Thoracic aorta (tissue), 2 donors: ENCODE measurements around the gene ADAMTSL2. TPM values are rescaled to one million over a fixed set of nuclear protein-coding genes. Genes with fewer than 3 reads are reported as not detected.

Experiments used
- ATAC-seq: fragments of 150-250 bp; one replicate; pipeline ENCODE4 v1.8.0; 2017; ENCODE audit warnings: low read depth; ENCODE audit not compliant: insufficient number of reproducible peaks, low FRiP score
- DNase-seq: peaks from one replicate; pipeline ENCODE4 v3.0.0-alpha.2; 2020; ENCODE audit warnings: low spot score
- H3K27ac ChIP-seq, 2 donors: fragments of 200-600 bp; sonication (generic); 1 replicate in 1 of 2; 2 replicates in 1 of 2; pipeline ENCODE4 v1.5.1; 2016; ENCODE audit warnings: mild to moderate bottlenecking in 2 of 2, moderate library complexity in 2 of 2
- H3K27me3 ChIP-seq: fragments of 200-600 bp; sonication (generic); replicated peaks from 2 replicates; pipeline ENCODE4 v1.6.0; 2016; ENCODE audit warnings: mild to moderate bottlenecking; ENCODE audit not compliant: insufficient read depth
- H3K36me3 ChIP-seq: fragments of 200-600 bp; sonication (generic); one replicate; pipeline ENCODE4 v1.5.1; 2016
- H3K4me1 ChIP-seq, 2 donors: fragments of 200-600 bp; sonication (generic); 1 replicate in 1 of 2; 2 replicates in 1 of 2; pipeline versions ENCODE4 v1.5.1 to v1.6.0; 2016; ENCODE audit warnings: low read depth in 2 of 2, mild to moderate bottlenecking in 1 of 2; ENCODE audit not compliant: control insufficient read depth in 1 of 2
- H3K4me3 ChIP-seq: fragments of 200-600 bp; sonication (generic); 2 replicates; pipeline ENCODE4 v1.5.1; 2016; ENCODE audit warnings: mild to moderate bottlenecking
- H3K9me3 ChIP-seq: fragments of 200-600 bp; sonication (generic); 2 replicates; pipeline ENCODE4 v1.5.1; 2016
- total RNA-seq, 2 donors: library from RNA; depleted of rRNA; stranded (reverse); fragments of >200 nt; gene quantifications; one replicate each; pipeline versions ENCODE4 v1.1.0 to v1.2.3, GENCODE V29; 2016
- TF ChIP-seq, protein P1 (sequence below): fragments of 200-600 bp; sonication (generic); IDR thresholded peaks from one replicate; pipeline ENCODE4 v1.5.1; 2019; ENCODE audit warnings: antibody characterized with exemption

Gene ADAMTSL2
- total RNA-seq, 2 donors from 2014 or later: 2.8 to 5.5 TPM

DNA sequence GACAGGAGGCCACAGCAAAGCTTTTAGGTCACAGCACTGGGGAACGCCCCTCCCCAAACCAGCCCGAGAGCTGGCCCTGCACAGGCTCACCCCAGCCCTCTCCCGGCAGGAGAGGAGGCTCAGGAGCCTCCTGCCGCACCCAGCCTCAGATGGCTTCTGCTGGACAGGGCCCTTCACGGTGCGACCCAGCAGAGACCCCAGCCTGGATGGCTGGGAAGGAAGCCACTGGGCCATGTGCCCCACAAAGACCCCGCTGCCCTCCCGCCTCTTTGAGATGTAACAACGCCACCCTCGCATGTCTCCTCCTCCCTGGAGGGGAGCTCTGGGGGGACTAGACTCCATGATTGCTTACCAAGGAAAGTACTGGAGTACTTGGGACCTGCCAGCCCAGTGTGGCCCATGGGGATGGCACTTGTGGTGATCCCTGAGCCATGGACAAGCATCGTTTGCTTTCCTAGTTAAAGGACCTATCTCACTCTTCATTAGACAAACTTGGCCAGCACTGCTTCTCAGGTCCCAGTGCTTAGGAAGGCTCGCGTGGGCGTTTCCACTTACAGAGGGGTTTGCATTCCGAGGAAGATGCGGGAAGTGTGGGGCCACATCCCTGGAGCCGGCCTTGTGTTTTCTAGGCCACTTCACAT is 18.8 kb upstream of the ADAMTSL2 start:
- H3K4me1 ChIP-seq: peaks cover 5 to 21% of the 10 kb centered on the region in 2 donors
- DNase-seq: no peak
- no peak for ATAC-seq
- no peaks in the 10 kb centered on the region for H3K27me3 ChIP-seq
- TF ChIP-seq, protein P1, sequence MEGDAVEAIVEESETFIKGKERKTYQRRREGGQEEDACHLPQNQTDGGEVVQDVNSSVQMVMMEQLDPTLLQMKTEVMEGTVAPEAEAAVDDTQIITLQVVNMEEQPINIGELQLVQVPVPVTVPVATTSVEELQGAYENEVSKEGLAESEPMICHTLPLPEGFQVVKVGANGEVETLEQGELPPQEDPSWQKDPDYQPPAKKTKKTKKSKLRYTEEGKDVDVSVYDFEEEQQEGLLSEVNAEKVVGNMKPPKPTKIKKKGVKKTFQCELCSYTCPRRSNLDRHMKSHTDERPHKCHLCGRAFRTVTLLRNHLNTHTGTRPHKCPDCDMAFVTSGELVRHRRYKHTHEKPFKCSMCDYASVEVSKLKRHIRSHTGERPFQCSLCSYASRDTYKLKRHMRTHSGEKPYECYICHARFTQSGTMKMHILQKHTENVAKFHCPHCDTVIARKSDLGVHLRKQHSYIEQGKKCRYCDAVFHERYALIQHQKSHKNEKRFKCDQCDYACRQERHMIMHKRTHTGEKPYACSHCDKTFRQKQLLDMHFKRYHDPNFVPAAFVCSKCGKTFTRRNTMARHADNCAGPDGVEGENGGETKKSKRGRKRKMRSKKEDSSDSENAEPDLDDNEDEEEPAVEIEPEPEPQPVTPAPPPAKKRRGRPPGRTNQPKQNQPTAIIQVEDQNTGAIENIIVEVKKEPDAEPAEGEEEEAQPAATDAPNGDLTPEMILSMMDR: no peak
- H3K36me3 ChIP-seq: no peaks in the 10 kb centered on the region
- H3K27ac ChIP-seq: no peak overlapping the region
- no peaks in the 10 kb centered on the region for H3K9me3 ChIP-seq
- no peak overlapping the region for H3K4me3 ChIP-seq

DNA sequence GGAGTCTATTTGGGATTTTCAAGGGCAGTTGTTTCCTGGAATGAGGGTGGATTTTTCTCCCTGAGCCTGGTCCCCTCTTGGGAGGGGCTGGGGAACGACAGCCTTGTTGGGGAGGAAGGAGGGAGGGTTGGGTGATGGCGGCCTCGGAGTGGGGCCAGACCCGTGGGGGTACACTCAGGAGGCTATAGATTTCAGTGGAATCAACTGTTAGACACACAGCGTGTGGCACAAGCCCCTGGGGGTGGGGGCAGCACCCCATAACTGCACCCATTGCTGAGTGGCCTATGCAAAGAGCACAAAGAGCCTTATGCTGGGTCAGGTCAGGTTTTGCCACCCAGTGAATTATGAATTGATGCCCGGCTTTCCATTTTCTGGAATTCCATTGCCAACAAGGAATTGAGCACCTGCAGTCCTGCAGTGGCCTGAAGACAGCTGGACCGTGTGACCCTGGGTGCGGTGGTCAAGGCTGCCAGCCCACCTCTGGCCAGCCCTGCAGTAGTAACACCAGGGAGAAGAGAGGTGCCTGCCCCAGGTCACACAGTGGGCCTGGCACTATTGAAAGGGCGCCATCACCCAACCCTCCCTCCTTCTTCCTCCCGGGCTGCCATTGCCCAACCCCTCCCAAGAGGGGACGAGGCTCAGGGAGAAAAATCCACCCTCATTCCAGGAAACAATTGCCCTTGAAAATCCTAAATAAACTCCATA is 18.1 kb upstream of the ADAMTSL2 start:
- ATAC-seq (no peak), DNase-seq (no peak)
- peaks cover 5 to 21% of the 10 kb centered on the region in 2 donors for H3K4me1 ChIP-seq
- TF ChIP-seq, protein P1: no peak
- H3K27me3 ChIP-seq: no peaks in the 10 kb centered on the region
- no peaks in the 10 kb centered on the region for H3K9me3 ChIP-seq
- H3K36me3 ChIP-seq: no peaks in the 10 kb centered on the region
- H3K27ac ChIP-seq: no peak overlapping the region
- H3K4me3 ChIP-seq: no peak overlapping the region

- H3K9me3 ChIP-seq: no peaks in the 10 kb centered on the region
- no peak for ATAC-seq
- no peak overlapping the region for H3K27ac ChIP-seq
- no peaks in the 10 kb centered on the region for H3K36me3 ChIP-seq
- no peak overlapping the region for H3K4me3 ChIP-seq
- no peaks in the 10 kb centered on the region for H3K27me3 ChIP-seq
- H3K4me1 ChIP-seq: peaks cover 5 to 21% of the 10 kb centered on the region in 2 donors
- DNase-seq: no peak
- TF ChIP-seq, protein P1: no peak
Observed at GRCh38 chr9:133516961-133517350, 17.5 kb upstream of the ADAMTSL2 start.

DNA sequence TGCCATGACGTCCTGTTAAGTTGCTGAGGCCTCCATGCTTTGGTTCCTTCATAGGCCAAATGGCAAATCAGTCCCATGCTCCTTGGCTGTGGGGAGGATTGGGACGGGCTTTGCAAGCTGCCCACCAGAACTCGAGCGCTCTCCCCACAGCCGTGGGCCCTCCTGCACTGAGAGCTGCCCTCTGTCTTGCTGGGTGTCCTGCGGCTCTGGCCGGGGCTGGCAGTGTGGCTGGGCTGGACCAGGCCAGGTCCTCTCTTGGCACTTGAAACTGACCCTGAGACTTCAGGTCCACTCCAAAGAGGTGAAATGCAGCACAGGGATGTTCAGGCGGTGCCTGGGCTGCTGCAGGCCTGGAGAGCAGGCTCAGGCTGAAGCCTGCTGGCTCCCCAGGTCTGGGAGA is 16.8 kb upstream of the ADAMTSL2 start:
- Histone ChIP-seq H3K27me3 (no peaks in the 10 kb centered on the region), H3K4me1 (peaks cover 5 to 21% of the 10 kb centered on the region in 2 donors), H3K9me3 (no peaks in the 10 kb centered on the region), H3K4me3 (no peak overlapping the region), H3K36me3 (no peaks in the 10 kb centered on the region), H3K27ac (no peak overlapping the region)
- TF ChIP-seq, protein P1: no peak
- no peak for ATAC-seq
- DNase-seq: no peak

GRCh38 chr9:133518200-133518599 is 16.3 kb upstream of the ADAMTSL2 start:
- TF ChIP-seq, protein P1: no peak
- Histone ChIP-seq H3K4me1 (peaks cover 5 to 21% of the 10 kb centered on the region in 2 donors), H3K4me3 (no peak overlapping the region), H3K9me3 (no peaks in the 10 kb centered on the region), H3K36me3 (no peaks in the 10 kb centered on the region), H3K27me3 (no peaks in the 10 kb centered on the region), H3K27ac (no peak overlapping the region)
- ATAC-seq (no peak), DNase-seq (no peak)
